Natural killer cell (primary cell): ENCODE results near the gene MVP. TPM values are rescaled to one million over a fixed set of nuclear protein-coding genes. Genes with fewer than 3 reads are reported as not detected.

Experiments
- ATAC-seq, 3 donors: fragments of 150-1000 bp in 2 of 3; fragments of 200-7000 bp in 1 of 3; cut with Tn5 transposase; 1 replicate in 1 of 3; 2 replicates in 2 of 3; pipeline ENCODE4 v1.10.0; 2021; ENCODE audit warnings: mild to moderate bottlenecking in 2 of 3, moderate library complexity in 2 of 3
- DNase-seq, 2 donors: peaks; one replicate each; pipeline versions ENCODE4 v3.0.0 to v3.0.0-alpha.2; 2013 to 2021; ENCODE audit warnings: mixed read lengths in 1 of 2
- H3K27ac ChIP-seq: one replicate; pipeline ENCODE4 v1.5.1; 2013; ENCODE audit warnings: mild to moderate bottlenecking, low read length
- H3K27me3 ChIP-seq: one replicate; pipeline ENCODE4 v1.6.1; 2013; ENCODE audit warnings: low read length; ENCODE audit not compliant: control insufficient read depth, insufficient read depth
- H3K36me3 ChIP-seq: one replicate; pipeline ENCODE4 v1.6.1; 2013; ENCODE audit warnings: low read length; ENCODE audit not compliant: control insufficient read depth, insufficient read depth
- H3K4me1 ChIP-seq: one replicate; pipeline ENCODE4 v1.6.1; 2013; ENCODE audit warnings: low read length; ENCODE audit not compliant: control insufficient read depth, insufficient read depth
- H3K4me3 ChIP-seq: one replicate; pipeline ENCODE4 v1.5.1; 2013; ENCODE audit warnings: low read length
- H3K9me3 ChIP-seq: one replicate; pipeline ENCODE4 v1.6.1; 2013; ENCODE audit warnings: low read length; ENCODE audit not compliant: control insufficient read depth, insufficient read depth
- H3K27ac Mint-ChIP-seq, 2 donors: one replicate each; pipeline ENCODE4 v1.8.0; 2022; ENCODE audit warnings: mild to moderate bottlenecking in 2 of 2, mixed read lengths in 2 of 2, moderate library complexity in 1 of 2
- H3K27me3 Mint-ChIP-seq, 2 donors: one replicate each; pipeline ENCODE4 v1.8.0; 2022; ENCODE audit warnings: low read depth in 2 of 2, mixed read lengths in 2 of 2
- H3K36me3 Mint-ChIP-seq: one replicate; pipeline ENCODE4 v1.8.0; 2022; ENCODE audit warnings: mixed read lengths
- H3K4me1 Mint-ChIP-seq, 2 donors: one replicate each; pipeline ENCODE4 v1.8.0; 2022; ENCODE audit warnings: mixed read lengths in 2 of 2
- H3K4me3 Mint-ChIP-seq: one replicate; pipeline ENCODE4 v1.8.0; 2022; ENCODE audit warnings: mild to moderate bottlenecking, moderate library complexity, mixed read lengths
- H3K9me3 Mint-ChIP-seq, 2 donors: one replicate each; pipeline ENCODE4 v1.8.0; 2022; ENCODE audit warnings: mixed read lengths in 2 of 2
- CTCF ChIP-seq: fragments of 200-600 bp; IDR thresholded peaks from one replicate; pipeline ENCODE4 v1.8.0; 2022; ENCODE audit warnings: antibody characterized with exemption
- WGBS: methylation state at CpG from one replicate; pipeline ENCODE4 v1.1.7; 2013; ENCODE audit warnings: missing lambda C conversion rate; ENCODE audit not compliant: insufficient coverage; 5-methylcytosine and 5-hydroxymethylcytosine counted together
- intact Hi-C: fragments of 100-400 bp; cut with micrococcal nuclease; formaldehyde crosslinking; loops from one replicate; pipeline ENCODE4 v1.14.2; 2022
- total RNA-seq, 4 donors: library from RNA; stranded (reverse); fragments of 120-200 nt in 1 of 4; gene quantifications; one replicate each; pipeline versions ENCODE4 v1.2.3 to v1.2.4, GENCODE V29; 2013 to 2022

The MVP gene
- total RNA-seq, 3 donors from 2014 or later (not counting 1 experiment from before 2014, with no cell fraction given): 154 to 168 (median 163) TPM

GRCh38 chr16:29806641-29807425 lies 13.4 kb upstream of the MVP start:
- intact Hi-C loops: loop anchor here (1.0 to 5.0 kb wide), 4 partner anchors 9 to 565 kb away; partner anchors contain the start of genes MYL11, PAGR1, TAOK2 and TBC1D10B
- peaks cover 57% of the 10 kb centered on the region for H3K4me1 ChIP-seq
- H3K4me1 Mint-ChIP-seq: peaks cover 45 to 54% of the 10 kb centered on the region in 2 donors

GRCh38 chr16:29807426-29808218 lies 12.6 kb upstream of the MVP start:
- H3K36me3 ChIP-seq: peaks cover 20% of the 10 kb centered on the region
- H3K4me1 ChIP-seq: peaks cover 65% of the 10 kb centered on the region
- peak overlapping the region; percentile 43 for H3K4me3 ChIP-seq
- no peaks in the 10 kb centered on the region for H3K9me3 ChIP-seq
- Mint-ChIP-seq H3K36me3 (no peaks in the 10 kb centered on the region), H3K9me3 (no peaks in the 10 kb centered on the region), H3K4me3 (peak overlapping the region; percentile 86), H3K4me1 (peaks cover 45 to 61% of the 10 kb centered on the region in 2 donors), H3K27me3 (no peaks in the 10 kb centered on the region), H3K27ac (peak overlapping the region; percentile 93)
- H3K27ac ChIP-seq: peak overlapping the region; percentile 94
- peak; percentile 36 to 59 (median 57) for ATAC-seq
- under 1% methylated on average over 69 of the region's 69 CpGs for WGBS
- intact Hi-C loops: loop anchor here (1.0 to 5.0 kb wide), 4 partner anchors 9 to 565 kb away; partner anchors contain the start of genes MYL11, PAGR1, TAOK2 and TBC1D10B
- DNase-seq: peak; percentile 85 to 96
- H3K27me3 ChIP-seq: no peaks in the 10 kb centered on the region
- peak; percentile 37 for TF ChIP-seq CTCF

More at GRCh38 chr16:29806641-29807425, 13.4 kb upstream of the MVP start:
- TF ChIP-seq CTCF: no peak
- no peaks in the 10 kb centered on the region for H3K9me3 Mint-ChIP-seq
- Histone ChIP-seq H3K27me3 (no peaks in the 10 kb centered on the region), H3K4me3 (peak overlapping the region; percentile 66), H3K27ac (peak overlapping the region; percentile 94), H3K36me3 (peaks cover 20% of the 10 kb centered on the region), H3K9me3 (no peaks in the 10 kb centered on the region)
- no peaks in the 10 kb centered on the region for H3K36me3 Mint-ChIP-seq
- H3K27me3 Mint-ChIP-seq: no peaks in the 10 kb centered on the region
- DNase-seq (peak; percentile 54 to 65), ATAC-seq (no peak)
- peak overlapping the region; percentile 86 for H3K4me3 Mint-ChIP-seq
- peak overlapping the region; percentile 93 for H3K27ac Mint-ChIP-seq
- WGBS: under 1% methylated on average over 99 of the region's 99 CpGs

- peak overlapping the region; percentile 43 for H3K4me3 ChIP-seq
- DNase-seq (peak; percentile 31 to 64), ATAC-seq (peak in 1 of 3 donors; percentile 1)
- WGBS: 46% methylated on average over 25 of the region's 25 CpGs
- peak overlapping the region; percentile 86 for H3K4me3 Mint-ChIP-seq
- peaks cover 68% of the 10 kb centered on the region for H3K4me1 ChIP-seq
- H3K27me3 ChIP-seq: no peaks in the 10 kb centered on the region
- H3K9me3 ChIP-seq: no peaks in the 10 kb centered on the region
- peak overlapping the region; percentile 93 for H3K27ac Mint-ChIP-seq
- H3K4me1 Mint-ChIP-seq: peaks cover 45 to 66% of the 10 kb centered on the region in 2 donors
- no peaks in the 10 kb centered on the region for H3K9me3 Mint-ChIP-seq
- no peaks in the 10 kb centered on the region for H3K36me3 Mint-ChIP-seq
- H3K36me3 ChIP-seq: peaks cover 20% of the 10 kb centered on the region
- no peak for TF ChIP-seq CTCF
- no peaks in the 10 kb centered on the region for H3K27me3 Mint-ChIP-seq
- peak overlapping the region; percentile 94 for H3K27ac ChIP-seq
- intact Hi-C loops: loop anchor here (5.0 kb wide), 3 partner anchors 164 to 564 kb away; partner anchors contain the start of genes MYL11, TAOK2 and TBC1D10B
Measured at GRCh38 chr16:29808219-29808900, 11.9 kb upstream of the MVP start.
